RPMI8226 (cell line): ENCODE measurements around the gene RAMACL.

ENCODE experiments used
- DNase-seq: peaks from one replicate; pipeline ENCODE4 v3.0.0-alpha.2; 2015

The RAMACL gene

GRCh38 chr6:166617359-166617758 lies 30.9 kb upstream of the RAMACL start:
- DNase-seq = no peak

- DNase-seq = no peak
Observed at GRCh38 chr6:166616261-166617238, 30.1 kb upstream of the RAMACL start.

GRCh38 chr6:166615059-166615770 lies 28.7 kb upstream of the RAMACL start:
- no peak for DNase-seq

- no peak for DNase-seq
Observed at GRCh38 chr6:166614589-166614988, 28.1 kb upstream of the RAMACL start.

- DNase-seq = no peak
Observed at GRCh38 chr6:166614171-166614583, 27.7 kb upstream of the RAMACL start.

- DNase-seq = no peak
Observed at GRCh38 chr6:166613027-166613426, 26.5 kb upstream of the RAMACL start.

- DNase-seq = no peak
Observed at GRCh38 chr6:166612471-166612881, 26.0 kb upstream of the RAMACL start.

- no peak for DNase-seq
Observed at GRCh38 chr6:166611631-166612030, 25.2 kb upstream of the RAMACL start.

GRCh38 chr6:166610069-166610468 lies 23.6 kb upstream of the RAMACL start:
- no peak for DNase-seq

GRCh38 chr6:166608774-166609173 lies 22.3 kb upstream of the RAMACL start:
- no peak for DNase-seq

GRCh38 chr6:166605752-166606151 lies 19.3 kb upstream of the RAMACL start:
- DNase-seq = no peak

GRCh38 chr6:166604911-166605310 lies 18.4 kb upstream of the RAMACL start:
- DNase-seq = no peak

GRCh38 chr6:166604328-166604727 lies 17.9 kb upstream of the RAMACL start:
- DNase-seq = no peak

GRCh38 chr6:166603043-166603690 lies 16.7 kb upstream of the RAMACL start:
- DNase-seq = no peak

- DNase-seq = no peak
Observed at GRCh38 chr6:166601956-166602355, 15.5 kb upstream of the RAMACL start.

- DNase-seq = no peak
Observed at GRCh38 chr6:166600931-166601330, 14.5 kb upstream of the RAMACL start.

GRCh38 chr6:166599205-166599604 lies 12.7 kb upstream of the RAMACL start:
- DNase-seq = no peak

- DNase-seq = no peak
Observed at GRCh38 chr6:166598441-166599138, 12.1 kb upstream of the RAMACL start.

GRCh38 chr6:166597711-166598440 lies 11.4 kb upstream of the RAMACL start:
- no peak for DNase-seq

GRCh38 chr6:166596776-166597507 lies 10.5 kb upstream of the RAMACL start:
- DNase-seq = no peak

- no peak for DNase-seq
Observed at GRCh38 chr6:166595949-166596348, 9.5 kb upstream of the RAMACL start.
